Fibroblast of the aortic adventitia (primary cell): ENCODE measurements around the gene PRDX2. TPM values are rescaled to one million over a fixed set of nuclear protein-coding genes. Genes with fewer than 3 reads are reported as not detected.

Source experiments
- DNase-seq: peaks from one replicate; pipeline ENCODE4 v3.0.0-alpha.2; 2010; ENCODE audit warnings: low read depth
- H3K4me3 ChIP-seq: 2 replicates; pipeline ENCODE4 v1.5.1; 2011; ENCODE audit warnings: low read depth, mild to moderate bottlenecking, control low read depth, low read length, moderate library complexity
- CTCF ChIP-seq: IDR thresholded peaks from 2 replicates; pipeline ENCODE4 v1.5.1; 2011; ENCODE audit warnings: mild to moderate bottlenecking, low read length, control low read depth, inconsistent platforms; ENCODE audit not compliant: insufficient read depth
- total RNA-seq: library from RNA; depleted of rRNA; stranded (reverse); fragments of >200 nt; gene quantifications from 2 replicates; pipeline ENCODE4 v1.2.3, GENCODE V29; 2012; ENCODE audit warnings: low replicate concordance

The PRDX2 gene
- total RNA-seq, 1 donor = 163 TPM

- peak overlapping the region; percentile 60 for H3K4me3 ChIP-seq
- DNase-seq = no peak
- no peak for TF ChIP-seq CTCF
These were observed 18.2 kb downstream of the PRDX2 start for GRCh38 chr19:12783291-12783848.

GRCh38 chr19:12782424-12783290, 18.9 kb downstream of the PRDX2 start:
- peak overlapping the region; percentile 60 for H3K4me3 ChIP-seq
- TF ChIP-seq CTCF = no peak
- peak; percentile 91 for DNase-seq

GRCh38 chr19:12782174-12782423, 19.5 kb downstream of the PRDX2 start:
- peak overlapping the region; percentile 55 for H3K4me3 ChIP-seq
- no peak for TF ChIP-seq CTCF
- DNase-seq = no peak

- peak overlapping the region; percentile 77 for H3K4me3 ChIP-seq
- TF ChIP-seq CTCF = no peak
- peak; percentile 95 for DNase-seq
These were observed 22.2 kb downstream of the PRDX2 start for GRCh38 chr19:12779162-12779993.

GRCh38 chr19:12778905-12779161, 22.8 kb downstream of the PRDX2 start:
- DNase-seq = no peak
- H3K4me3 ChIP-seq = peak overlapping the region; percentile 77
- no peak for TF ChIP-seq CTCF

GRCh38 chr19:12778017-12778904, 23.3 kb downstream of the PRDX2 start:
- peak; percentile 85 for DNase-seq
- no peak for TF ChIP-seq CTCF
- H3K4me3 ChIP-seq = peak overlapping the region; percentile 77
